Dermis blood vessel endothelial cell (primary cell): ENCODE measurements around the gene CGNL1. TPM values are rescaled to one million over a fixed set of nuclear protein-coding genes. Genes with fewer than 3 reads are reported as not detected.

Experiments used
- DNase-seq: peaks from one replicate; pipeline ENCODE4 v3.0.0; 2010
- total RNA-seq: library from RNA; depleted of rRNA; stranded (reverse); fragments of >200 nt; gene quantifications from 2 replicates; pipeline ENCODE4 v1.2.3, GENCODE V29; 2014

The CGNL1 gene
- total RNA-seq, 1 donor from 2014 or later: 16.3 TPM

- no peak for DNase-seq
Measured at GRCh38 chr15:57553526-57553925, 177.2 kb downstream of the CGNL1 start.

GRCh38 chr15:57554063-57554811 lies 177.9 kb downstream of the CGNL1 start:
- DNase-seq: peak; percentile 86

GRCh38 chr15:57554812-57555179 lies 178.5 kb downstream of the CGNL1 start:
- DNase-seq: no peak

GRCh38 chr15:57555270-57555669 lies 179.0 kb downstream of the CGNL1 start:
- peak; percentile 57 for DNase-seq

GRCh38 chr15:57556040-57556439 lies 179.7 kb downstream of the CGNL1 start:
- DNase-seq: no peak

GRCh38 chr15:57557267-57557666 lies 181.0 kb downstream of the CGNL1 start:
- DNase-seq: no peak

- no peak for DNase-seq
Measured at GRCh38 chr15:57557810-57558209, 181.5 kb downstream of the CGNL1 start.

GRCh38 chr15:57559875-57560274 lies 183.6 kb downstream of the CGNL1 start:
- peak; percentile 79 for DNase-seq

GRCh38 chr15:57561041-57561711 lies 184.9 kb downstream of the CGNL1 start:
- peak; percentile 97 for DNase-seq

GRCh38 chr15:57562196-57562769 lies 186.0 kb downstream of the CGNL1 start:
- no peak for DNase-seq

GRCh38 chr15:57563416-57563815 lies 187.1 kb downstream of the CGNL1 start:
- peak; percentile 59 for DNase-seq

GRCh38 chr15:57565311-57565710 lies 189.0 kb downstream of the CGNL1 start:
- DNase-seq: no peak

- peak; percentile 78 for DNase-seq
Measured at GRCh38 chr15:57566834-57567233, 190.5 kb downstream of the CGNL1 start.

- no peak for DNase-seq
Measured at GRCh38 chr15:57567891-57568290, 191.6 kb downstream of the CGNL1 start.

GRCh38 chr15:57568299-57568698 lies 192.0 kb downstream of the CGNL1 start:
- no peak for DNase-seq

GRCh38 chr15:57570340-57570739 lies 194.0 kb downstream of the CGNL1 start:
- no peak for DNase-seq

GRCh38 chr15:57570994-57571393 lies 194.7 kb downstream of the CGNL1 start:
- DNase-seq: peak; percentile 67

- no peak for DNase-seq
Measured at GRCh38 chr15:57571725-57572124, 195.4 kb downstream of the CGNL1 start.

GRCh38 chr15:57572468-57572867 lies 196.2 kb downstream of the CGNL1 start:
- no peak for DNase-seq

- no peak for DNase-seq
Measured at GRCh38 chr15:57573151-57573550, 196.8 kb downstream of the CGNL1 start.

- DNase-seq: no peak
Measured at GRCh38 chr15:57575363-57575762, 199.1 kb downstream of the CGNL1 start.

GRCh38 chr15:57578288-57578900 lies 202.1 kb downstream of the CGNL1 start:
- DNase-seq: peak; percentile 85

GRCh38 chr15:57580428-57580827 lies 204.1 kb downstream of the CGNL1 start:
- no peak for DNase-seq

- DNase-seq: no peak
Measured at GRCh38 chr15:57580866-57581265, 204.6 kb downstream of the CGNL1 start.
